ENCODE data around the gene SYS1.

DNA sequence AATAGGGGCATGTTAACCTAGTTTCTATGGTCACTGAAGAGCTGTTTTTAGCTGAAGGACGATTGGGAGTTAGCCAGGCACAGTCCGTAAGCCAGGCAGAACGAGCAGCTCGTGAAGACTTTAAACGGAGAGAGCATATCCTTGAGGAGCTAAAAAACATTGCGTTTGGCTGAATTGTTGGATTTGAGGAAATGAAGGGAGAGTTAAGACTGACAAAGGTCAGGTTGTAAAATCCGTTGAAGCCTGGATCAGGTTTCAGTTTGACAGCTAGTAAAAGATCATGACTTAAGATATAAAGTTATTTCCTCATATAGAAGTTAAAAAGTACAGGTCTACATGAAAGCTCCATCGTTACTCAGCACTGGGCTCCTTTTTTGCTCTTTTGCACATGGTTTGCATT is 47.9 kb downstream of the SYS1 start:
- TF ChIP-seq POLR2AphosphoS5 (IDR thresholded peaks at IDR 0.05; ENCODE audit: low read depth, low read length): no peak
- TF ChIP-seq, protein P1, sequence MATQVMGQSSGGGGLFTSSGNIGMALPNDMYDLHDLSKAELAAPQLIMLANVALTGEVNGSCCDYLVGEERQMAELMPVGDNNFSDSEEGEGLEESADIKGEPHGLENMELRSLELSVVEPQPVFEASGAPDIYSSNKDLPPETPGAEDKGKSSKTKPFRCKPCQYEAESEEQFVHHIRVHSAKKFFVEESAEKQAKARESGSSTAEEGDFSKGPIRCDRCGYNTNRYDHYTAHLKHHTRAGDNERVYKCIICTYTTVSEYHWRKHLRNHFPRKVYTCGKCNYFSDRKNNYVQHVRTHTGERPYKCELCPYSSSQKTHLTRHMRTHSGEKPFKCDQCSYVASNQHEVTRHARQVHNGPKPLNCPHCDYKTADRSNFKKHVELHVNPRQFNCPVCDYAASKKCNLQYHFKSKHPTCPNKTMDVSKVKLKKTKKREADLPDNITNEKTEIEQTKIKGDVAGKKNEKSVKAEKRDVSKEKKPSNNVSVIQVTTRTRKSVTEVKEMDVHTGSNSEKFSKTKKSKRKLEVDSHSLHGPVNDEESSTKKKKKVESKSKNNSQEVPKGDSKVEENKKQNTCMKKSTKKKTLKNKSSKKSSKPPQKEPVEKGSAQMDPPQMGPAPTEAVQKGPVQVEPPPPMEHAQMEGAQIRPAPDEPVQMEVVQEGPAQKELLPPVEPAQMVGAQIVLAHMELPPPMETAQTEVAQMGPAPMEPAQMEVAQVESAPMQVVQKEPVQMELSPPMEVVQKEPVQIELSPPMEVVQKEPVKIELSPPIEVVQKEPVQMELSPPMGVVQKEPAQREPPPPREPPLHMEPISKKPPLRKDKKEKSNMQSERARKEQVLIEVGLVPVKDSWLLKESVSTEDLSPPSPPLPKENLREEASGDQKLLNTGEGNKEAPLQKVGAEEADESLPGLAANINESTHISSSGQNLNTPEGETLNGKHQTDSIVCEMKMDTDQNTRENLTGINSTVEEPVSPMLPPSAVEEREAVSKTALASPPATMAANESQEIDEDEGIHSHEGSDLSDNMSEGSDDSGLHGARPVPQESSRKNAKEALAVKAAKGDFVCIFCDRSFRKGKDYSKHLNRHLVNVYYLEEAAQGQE (IDR thresholded peaks at IDR 0.05; ENCODE audit: low read depth, low read length): no peak
- TF ChIP-seq, protein P2, sequence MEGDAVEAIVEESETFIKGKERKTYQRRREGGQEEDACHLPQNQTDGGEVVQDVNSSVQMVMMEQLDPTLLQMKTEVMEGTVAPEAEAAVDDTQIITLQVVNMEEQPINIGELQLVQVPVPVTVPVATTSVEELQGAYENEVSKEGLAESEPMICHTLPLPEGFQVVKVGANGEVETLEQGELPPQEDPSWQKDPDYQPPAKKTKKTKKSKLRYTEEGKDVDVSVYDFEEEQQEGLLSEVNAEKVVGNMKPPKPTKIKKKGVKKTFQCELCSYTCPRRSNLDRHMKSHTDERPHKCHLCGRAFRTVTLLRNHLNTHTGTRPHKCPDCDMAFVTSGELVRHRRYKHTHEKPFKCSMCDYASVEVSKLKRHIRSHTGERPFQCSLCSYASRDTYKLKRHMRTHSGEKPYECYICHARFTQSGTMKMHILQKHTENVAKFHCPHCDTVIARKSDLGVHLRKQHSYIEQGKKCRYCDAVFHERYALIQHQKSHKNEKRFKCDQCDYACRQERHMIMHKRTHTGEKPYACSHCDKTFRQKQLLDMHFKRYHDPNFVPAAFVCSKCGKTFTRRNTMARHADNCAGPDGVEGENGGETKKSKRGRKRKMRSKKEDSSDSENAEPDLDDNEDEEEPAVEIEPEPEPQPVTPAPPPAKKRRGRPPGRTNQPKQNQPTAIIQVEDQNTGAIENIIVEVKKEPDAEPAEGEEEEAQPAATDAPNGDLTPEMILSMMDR (IDR thresholded peaks at IDR 0.05): no peak
- TF ChIP-seq TCF12 (IDR thresholded peaks at IDR 0.05): no peak
- no peak for TF ChIP-seq FOXJ3 (CRISPR knock-in tag; IDR thresholded peaks at IDR 0.05)
- TF ChIP-seq, protein P3, sequence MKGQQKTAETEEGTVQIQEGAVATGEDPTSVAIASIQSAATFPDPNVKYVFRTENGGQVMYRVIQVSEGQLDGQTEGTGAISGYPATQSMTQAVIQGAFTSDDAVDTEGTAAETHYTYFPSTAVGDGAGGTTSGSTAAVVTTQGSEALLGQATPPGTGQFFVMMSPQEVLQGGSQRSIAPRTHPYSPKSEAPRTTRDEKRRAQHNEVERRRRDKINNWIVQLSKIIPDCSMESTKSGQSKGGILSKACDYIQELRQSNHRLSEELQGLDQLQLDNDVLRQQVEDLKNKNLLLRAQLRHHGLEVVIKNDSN (IDR thresholded peaks at IDR 0.05; ENCODE audit: borderline replicate concordance, low read depth): no peak
- TF ChIP-seq TAF1 (IDR thresholded peaks at IDR 0.05; ENCODE audit: borderline replicate concordance, low read depth, low read length): no peak
- TF ChIP-seq RCOR1 (IDR thresholded peaks at IDR 0.05; ENCODE audit: low read length): no peak
- TF ChIP-seq GABPA (IDR thresholded peaks at IDR 0.05; ENCODE audit: low read depth): no peak
- TF ChIP-seq RAD21 (IDR thresholded peaks at IDR 0.05; ENCODE audit: low read length): no peak
- TF ChIP-seq JUND (IDR thresholded peaks at IDR 0.05): no peak
